OCI-LY3 (cell line): Measurements from ENCODE around the gene ADAMTSL5.

Experiments
- CTCF ChIP-seq: fragments of 200-600, 300-600 bp; sonication (generic); IDR thresholded peaks from 2 replicates; pipeline ENCODE4 v1.5.1; 2014; ENCODE audit warnings: antibody characterized with exemption, low read length, low read depth
- EZH2phosphoT487 ChIP-seq: fragments of 200-600 bp; shearing (Covaris generic); IDR thresholded peaks from 2 replicates; pipeline ENCODE4 v1.6.1; 2018; ENCODE audit warnings: antibody characterized with exemption, mixed run types, low read depth

GRCh38 chr19:1483979-1484428 lies 28.8 kb downstream of the ADAMTSL5 start:
- TF ChIP-seq CTCF (no peak), EZH2phosphoT487 (no peak)
